HG03097 (cell line): ENCODE data around the gene ATXN2.
A peak's percentile ranks its signal among the peaks of the same experiment; 100 is the strongest.
"Not testable (repeated sequence)": the region's sequence is repeated elsewhere in the genome, so short reads cannot be mapped to it uniquely, and the experiment has no call there.

Experiments
- ATAC-seq: cut with Tn5 transposase; IDR thresholded peaks from one replicate; pipeline ENCODE4 v1.9.1; 2021; ENCODE audit not compliant: unreplicated experiment, low FRiP score

ATXN2 gene, protein sequence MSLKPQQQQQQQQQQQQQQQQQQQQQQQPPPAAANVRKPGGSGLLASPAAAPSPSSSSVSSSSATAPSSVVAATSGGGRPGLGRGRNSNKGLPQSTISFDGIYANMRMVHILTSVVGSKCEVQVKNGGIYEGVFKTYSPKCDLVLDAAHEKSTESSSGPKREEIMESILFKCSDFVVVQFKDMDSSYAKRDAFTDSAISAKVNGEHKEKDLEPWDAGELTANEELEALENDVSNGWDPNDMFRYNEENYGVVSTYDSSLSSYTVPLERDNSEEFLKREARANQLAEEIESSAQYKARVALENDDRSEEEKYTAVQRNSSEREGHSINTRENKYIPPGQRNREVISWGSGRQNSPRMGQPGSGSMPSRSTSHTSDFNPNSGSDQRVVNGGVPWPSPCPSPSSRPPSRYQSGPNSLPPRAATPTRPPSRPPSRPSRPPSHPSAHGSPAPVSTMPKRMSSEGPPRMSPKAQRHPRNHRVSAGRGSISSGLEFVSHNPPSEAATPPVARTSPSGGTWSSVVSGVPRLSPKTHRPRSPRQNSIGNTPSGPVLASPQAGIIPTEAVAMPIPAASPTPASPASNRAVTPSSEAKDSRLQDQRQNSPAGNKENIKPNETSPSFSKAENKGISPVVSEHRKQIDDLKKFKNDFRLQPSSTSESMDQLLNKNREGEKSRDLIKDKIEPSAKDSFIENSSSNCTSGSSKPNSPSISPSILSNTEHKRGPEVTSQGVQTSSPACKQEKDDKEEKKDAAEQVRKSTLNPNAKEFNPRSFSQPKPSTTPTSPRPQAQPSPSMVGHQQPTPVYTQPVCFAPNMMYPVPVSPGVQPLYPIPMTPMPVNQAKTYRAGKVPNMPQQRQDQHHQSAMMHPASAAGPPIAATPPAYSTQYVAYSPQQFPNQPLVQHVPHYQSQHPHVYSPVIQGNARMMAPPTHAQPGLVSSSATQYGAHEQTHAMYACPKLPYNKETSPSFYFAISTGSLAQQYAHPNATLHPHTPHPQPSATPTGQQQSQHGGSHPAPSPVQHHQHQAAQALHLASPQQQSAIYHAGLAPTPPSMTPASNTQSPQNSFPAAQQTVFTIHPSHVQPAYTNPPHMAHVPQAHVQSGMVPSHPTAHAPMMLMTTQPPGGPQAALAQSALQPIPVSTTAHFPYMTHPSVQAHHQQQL

DNA sequence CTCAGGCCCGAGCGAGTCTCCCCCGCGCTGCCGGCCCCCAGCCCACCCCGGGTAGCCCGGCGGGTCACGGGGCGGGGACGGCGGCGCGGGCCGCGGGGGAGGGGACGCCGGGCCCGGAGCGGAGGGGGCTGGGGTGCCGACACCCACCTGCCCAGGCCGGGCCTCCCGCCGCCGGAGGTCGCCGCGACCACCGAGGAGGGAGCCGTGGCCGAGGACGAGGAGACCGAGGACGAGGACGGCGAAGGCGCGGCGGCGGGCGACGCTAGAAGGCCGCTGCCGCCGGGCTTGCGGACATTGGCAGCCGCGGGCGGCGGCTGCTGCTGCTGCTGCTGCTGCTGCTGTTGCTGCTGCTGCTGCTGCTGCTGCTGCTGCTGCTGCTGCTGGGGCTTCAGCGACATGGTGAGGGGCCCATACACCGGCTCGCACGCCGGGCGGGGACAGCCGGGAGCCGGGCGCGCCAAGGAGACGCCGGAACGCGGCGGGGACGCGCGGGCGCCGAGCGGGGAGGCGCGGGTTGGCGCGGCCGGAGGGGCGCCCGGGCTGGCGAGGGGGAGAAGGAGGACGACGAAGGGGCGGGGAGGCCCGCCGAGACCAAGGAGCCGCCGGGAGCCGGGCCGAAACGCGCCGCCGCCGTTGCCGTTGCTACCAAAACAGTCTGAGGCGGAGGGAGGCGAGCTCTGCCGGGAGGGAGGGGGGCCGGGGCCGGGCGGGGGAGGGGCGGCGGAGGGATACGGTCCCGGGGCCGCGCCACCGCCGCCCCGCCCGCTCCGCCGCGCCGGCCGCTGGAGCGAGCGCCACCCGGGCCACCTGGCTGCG, at the start of gene ATXN2:
Gene ATXN2 (minus strand): TSS at position 679 of the 816 bp plus-strand sequence. CDS start 281 bp downstream, at position 398.
- peak; percentile 35 for ATAC-seq

DNA sequence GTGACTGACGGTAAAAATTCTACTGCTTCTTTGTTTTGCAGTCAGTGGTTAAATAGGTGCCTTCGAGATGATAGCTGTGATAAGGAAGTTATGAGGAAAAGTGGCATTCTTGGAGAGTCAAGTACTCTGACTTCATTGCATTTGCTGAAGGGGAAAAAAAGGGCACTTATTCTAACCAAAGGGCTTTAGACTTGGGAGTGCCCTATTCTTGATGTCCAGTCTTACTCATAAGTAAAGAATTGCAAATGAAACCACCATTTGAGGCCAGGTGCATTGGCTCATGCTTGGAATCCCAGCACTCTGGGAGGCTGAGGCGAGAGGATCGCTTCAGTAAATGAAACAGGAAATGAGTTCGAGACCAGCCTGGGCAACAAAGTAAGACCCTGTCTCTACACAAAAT, 46.3 kb upstream of the ATXN2 start:
- no peak for ATAC-seq

DNA sequence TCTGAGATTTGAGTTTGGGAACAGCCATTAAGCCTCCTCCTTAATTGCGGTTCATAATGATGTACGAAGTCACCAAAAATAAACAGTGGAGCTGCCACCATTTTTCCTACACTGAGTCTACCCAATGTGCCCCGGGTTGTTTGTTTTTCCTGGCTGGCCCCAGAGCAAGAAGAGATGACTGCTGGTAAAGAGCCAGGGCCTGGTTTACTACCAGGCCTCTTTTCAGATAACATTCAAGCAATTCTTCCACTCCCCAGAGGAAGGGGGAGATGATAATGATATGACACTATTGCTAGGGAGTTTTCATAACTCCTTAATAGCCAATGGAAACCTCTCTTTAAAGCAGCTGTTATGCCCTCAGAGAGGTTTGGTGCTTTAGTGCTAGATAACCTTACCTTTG, 44.3 kb upstream of the ATXN2 start:
- ATAC-seq: no peak

DNA sequence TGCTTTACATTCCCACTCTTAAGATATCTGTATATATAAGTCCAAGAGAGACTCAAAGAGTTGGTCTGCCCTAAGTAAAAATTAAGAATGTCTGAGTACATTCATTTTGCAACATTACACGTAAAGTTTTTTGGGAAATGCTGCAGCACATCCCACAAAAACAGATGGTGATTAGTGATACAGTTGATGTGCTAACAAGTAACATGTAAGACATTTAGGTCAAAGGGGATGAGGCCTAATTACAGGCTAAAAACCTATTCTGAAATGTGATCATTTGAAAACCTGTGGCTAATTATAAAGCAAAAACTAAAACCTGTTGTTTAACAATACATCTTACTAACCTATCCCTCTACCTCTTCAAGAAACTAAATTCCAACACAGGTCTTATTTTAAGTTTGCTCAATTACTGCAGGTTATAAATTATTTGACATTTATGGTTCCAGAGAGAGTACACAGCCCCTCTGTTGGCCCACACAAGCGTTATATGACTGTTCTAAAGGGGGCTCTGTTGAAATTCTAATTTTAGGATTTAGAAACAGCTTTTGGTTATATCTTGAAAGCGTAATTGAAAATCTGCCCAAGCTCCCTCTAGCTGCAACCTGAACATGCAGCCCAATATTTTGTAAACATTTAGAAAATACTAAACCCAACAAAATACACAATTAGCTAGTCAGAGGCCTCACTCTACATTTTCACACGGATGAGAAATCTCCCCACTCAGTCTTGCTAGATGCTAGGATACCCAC, 43.7 kb upstream of the ATXN2 start:
- ATAC-seq: no peak

DNA sequence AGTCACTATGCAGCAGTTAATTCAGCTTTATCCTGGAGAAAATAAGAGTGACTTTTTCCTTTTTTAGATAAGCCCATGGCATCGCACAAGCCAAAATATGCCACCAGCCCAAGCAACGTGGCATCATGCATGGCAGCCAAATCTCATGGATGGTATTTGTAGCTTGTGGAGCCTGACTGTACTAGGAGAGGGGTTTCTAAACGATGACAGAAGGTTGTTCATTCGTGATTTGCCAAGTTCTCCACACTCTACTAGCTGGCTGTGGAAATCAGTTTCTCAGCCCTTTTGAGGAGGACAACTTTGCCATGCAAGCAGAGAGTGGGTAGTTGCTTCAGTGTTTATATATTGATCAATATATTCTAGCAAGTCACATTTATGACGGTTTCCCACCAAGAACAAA, 41.4 kb upstream of the ATXN2 start:
- ATAC-seq: no peak

DNA sequence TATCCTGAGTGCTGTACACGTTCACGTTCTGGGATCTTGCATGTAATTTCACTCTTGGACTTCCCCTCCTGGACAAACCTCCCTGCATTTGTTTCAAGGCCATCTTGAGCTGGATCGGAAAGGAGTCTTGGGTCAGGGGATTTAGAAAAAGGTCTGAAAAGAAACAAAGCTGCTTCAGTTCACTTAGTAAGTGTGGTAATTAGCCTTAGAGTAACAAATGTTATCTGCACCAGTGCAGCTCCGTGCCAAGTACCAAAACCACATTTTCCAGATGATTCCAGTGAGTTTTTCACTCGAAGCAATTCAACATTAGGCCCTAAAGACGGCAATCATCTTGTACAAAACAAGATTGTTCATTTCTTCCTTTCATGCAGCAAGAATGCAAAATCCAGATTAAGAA, 39.4 kb upstream of the ATXN2 start:
- no peak for ATAC-seq

DNA sequence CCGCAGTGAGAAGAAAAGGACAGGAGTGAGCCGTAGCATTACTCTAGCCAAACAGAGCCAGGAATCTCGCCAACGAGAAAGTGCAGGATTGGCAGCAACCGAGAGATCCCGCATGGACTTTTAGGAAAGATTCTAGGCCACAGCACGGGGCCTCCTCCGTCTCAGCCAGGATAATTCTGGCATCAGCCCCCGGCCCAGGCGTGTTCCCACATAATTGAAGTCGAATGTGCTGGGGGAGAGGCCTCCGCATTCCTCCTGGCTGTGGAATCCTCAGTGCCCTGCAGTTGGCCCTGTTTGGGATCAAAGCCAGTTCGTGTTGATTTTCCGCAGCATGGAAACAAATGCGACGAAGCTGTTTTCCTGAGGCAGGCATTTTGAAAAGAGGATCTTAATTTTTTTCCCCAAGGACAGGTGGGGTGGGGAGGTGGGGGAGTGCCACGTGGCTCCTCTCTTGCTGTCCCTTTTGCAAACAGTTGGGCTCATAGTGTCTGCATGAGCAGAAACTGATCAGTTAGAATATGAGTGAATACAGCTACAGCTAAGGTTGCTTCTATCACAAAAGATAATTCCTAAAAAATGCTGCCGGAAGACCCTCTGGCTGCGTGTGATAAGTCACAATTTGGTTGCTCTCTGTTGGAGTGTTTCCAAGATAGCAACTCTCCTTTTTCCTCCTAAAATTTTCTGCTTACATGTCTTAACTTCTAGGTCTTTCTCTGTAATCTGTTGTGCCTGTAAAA, 37.3 kb upstream of the ATXN2 start:
- no peak for ATAC-seq

DNA sequence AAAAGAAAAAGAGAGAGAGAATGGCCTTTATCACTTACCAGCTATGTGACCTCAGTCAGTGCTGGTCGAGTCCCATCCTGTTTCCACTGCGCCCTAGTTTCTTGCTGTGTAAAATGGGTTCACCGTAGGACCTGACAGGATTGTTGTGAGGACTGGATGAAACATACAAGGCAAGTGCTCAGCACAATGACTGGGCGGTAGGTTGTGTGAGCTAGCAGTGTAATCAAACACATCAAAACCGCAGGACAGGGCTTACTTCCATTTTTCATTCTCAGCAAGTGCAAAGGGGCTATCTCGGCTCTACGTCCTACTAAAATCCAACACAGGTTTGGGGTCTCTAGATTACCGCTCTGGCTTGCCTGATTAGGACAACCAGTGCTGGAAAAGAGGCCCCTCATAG, 36.4 kb upstream of the ATXN2 start:
- ATAC-seq: no peak

DNA sequence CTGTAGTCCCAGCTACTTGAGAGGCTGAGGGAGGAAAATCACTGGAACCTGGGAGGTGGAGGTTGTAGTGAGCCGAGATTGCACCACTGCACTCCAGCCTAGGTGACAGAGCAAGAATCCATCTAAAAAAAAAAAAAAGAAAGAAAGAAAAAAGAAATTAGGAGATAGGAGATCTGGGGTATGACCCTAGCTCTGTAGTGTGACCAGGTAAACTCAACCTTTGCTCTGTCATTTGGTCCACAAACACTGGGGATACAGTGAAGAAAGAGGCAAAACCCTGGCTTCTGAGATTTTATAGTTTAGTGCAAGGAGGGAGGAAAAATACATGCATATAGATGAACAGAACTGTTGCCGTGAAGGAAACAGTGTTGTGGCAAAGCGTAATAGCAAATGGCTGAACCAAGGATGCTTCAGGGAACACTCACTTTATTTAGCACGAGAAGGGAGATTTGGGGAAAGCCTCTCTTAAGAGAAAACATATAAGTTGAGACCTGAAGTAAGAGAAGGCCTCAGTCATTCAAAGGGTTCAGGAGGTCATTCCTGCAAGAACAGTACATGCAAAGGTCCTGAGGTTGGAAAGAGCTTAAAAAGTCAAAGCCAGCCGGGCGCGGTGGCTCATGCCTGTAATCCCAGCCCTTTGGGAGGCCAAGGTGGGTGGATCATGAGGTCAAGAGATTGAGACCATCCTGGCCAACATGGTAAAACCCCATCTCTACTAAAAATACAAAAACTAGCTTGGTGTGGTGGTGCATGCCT, 29.6 kb upstream of the ATXN2 start:
- no peak for ATAC-seq

DNA sequence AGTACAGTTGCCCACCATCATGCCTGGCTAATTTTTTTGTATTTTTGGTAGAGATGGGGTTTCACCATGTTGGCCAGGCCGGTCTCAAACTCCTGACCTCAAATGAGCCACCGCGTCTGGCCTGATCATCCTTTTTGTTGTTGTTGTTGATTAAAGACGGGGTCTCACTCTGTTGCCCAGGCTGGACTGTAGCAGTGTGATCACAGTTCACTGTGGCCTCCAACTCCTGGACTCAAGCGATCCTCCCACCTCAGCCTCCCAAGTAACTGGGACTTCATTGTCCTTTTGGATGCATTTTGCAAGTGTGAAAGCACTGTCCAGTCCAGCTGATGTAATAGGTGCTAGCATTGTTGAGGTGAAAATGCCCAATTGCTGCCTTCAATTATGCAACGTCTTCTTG, 27.1 kb upstream of the ATXN2 start:
- no peak for ATAC-seq

DNA sequence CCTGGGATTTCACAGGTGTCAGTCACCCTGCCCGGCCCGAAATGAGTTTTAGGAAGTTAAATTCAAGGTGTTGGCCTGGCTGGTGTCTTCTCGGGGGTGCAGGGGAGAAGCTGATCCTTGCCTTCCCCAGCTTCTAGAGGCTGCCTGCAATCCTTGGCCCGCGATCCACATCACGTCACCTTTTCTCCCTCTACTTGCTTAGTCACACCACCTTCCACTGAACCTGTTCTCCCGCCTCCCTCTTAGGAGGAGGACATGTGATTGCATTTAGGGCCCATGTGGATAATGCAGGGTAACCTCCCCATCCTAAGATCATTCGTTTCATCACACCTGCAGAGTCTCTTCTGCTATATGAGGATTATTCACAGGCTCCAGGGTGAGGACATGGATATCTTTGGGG, 25.4 kb upstream of the ATXN2 start:
- ATAC-seq: no peak

DNA sequence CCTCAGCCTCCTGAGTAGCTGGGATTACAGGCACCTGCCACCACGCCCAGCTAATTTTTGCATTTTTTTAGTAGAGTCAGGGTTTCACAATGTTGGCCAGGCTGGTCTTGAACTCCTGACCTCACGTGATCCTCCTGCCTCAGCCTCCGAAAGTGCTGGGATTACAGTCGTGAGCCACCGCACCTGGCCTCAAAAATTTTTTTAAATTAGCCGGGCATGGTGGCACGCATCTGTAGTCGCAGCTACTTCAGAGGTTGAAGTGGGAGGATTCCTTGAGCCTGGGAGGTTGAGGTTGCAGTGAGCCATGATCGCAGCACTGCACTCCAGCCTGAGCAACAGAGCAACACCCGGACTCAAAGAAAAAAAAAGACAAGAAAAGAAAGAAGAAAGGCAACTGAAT, 18.7 kb upstream of the ATXN2 start:
- not testable (repeated sequence) for ATAC-seq

DNA sequence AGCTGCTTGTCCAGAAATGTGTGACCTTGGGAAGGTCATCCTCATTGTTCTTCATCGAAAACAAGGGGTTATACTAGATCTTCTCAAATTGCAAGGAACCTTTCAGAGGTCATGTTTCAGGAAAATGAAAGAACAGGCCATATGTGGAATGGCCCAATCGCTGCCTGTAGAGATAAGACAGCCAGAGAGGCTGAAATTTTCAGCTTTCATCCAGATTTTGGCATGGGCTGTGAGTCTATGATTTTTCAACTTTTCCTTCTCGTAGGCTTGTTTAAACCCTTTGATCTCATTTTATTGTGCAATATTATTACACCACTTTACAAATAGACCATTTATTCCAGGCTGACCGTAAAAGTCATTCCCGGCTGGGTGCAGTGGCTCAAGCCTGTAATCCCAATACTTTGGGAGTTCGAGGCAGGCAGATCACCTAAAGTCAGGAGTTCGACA, 17.1 kb upstream of the ATXN2 start:
- ATAC-seq: no peak

DNA sequence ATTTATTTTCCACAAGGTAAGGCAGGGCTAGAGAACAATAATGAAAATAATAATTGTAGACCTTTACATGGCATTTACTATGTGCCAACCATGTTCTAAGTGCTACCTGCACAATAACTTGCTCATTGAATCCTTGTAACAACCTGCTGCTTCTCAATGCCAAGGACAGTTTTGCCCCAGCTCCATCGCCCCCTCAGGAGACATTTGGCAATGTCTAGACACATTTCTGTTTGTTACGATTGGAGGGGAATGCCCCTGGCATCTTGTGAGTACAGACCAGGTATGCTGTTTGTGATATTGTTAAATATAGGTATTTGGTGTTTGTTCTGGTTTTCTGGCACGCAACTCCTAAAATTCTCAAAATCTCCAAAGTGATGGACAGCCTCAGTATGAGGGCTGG, 8.1 kb upstream of the ATXN2 start:
- no peak for ATAC-seq

DNA sequence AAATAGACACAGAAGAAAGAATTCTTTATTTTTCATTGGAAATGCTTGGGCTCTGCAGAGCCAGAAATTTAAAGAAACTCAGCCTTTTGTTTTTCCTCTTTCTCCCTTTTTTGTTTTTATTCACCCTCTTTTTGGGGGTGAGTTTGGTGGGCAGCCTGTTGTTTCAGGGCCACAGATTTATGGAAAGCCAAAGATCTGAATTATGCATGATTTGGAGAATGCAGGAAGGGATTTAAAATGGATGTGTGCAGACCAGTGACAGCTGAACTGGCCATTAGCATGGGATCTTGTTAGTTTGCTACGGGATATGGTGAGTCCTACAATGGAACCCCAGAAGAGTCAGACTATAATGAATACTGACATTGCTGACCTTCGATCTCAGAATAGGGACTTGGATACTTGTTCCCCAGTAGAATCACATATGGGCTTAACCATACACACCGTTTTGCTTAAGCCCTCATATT, 7.7 kb upstream of the ATXN2 start:
- ATAC-seq: no peak

DNA sequence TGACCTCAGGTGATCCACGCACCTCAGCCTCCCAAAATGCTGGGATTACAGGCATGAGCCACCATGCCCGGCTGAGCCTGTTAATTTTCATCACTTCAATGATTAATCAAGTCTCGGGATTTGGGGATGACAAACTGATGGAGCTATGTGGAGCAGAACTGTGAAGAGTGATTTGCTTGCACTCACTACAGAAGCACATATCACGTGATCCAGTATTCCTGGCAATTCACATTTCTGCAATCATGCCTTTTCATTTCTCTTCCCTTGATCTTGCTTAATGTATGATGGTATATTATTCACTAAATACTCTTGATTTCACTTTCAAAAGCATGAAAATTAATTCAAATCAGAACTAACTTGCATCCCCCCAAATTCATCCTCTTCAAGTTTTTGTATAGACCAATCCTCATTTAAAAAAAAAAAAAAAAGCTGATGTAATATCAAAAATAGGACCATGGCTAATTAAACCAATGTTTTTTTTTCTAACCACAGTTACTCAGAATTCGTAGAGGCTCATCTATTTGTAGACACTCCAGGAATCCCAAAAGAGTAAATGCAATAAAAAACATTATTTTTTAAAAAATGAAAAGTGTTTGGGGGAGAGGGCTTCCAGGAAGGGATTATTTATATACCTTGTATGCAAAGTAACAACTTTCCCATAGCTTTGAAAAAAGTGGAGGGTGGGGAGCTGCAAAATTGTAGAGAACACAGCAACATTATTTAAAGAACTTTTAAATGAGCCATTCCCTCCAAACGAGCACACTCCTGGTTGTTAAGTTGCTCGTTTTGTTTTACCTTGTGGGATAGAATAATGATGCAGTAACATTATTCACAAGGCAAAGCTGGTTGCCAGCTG, 7.0 kb upstream of the ATXN2 start:
- no peak for ATAC-seq

DNA sequence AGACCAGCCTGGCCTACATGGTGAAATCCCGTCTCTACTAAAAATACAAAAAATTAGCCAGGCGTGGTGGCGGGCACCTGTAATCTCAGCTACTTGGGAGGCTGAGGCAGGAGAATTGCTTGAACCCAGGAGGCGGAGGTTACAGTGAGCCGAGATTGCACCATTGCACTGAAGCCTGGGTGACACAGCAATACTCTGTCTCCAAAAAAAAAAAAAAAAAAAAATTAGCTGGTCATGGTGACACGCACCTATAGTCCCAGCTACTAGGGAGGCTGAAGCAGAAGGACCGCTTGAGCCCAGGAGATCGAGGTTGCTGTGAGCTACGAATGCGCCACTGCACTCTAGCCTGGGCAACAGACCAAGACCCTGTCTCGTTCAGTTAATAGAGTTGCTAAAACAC, 3.7 kb upstream of the ATXN2 start:
- ATAC-seq: not testable (repeated sequence)
